IPS-NIHi7 (cell line): ENCODE measurements around the gene ANKRD33B.
"Not testable (repeated sequence)": the region's sequence is repeated elsewhere in the genome, so short reads cannot be mapped to it uniquely, and the experiment has no call there.

Source experiments
- DNase-seq: peaks from one replicate; pipeline ENCODE4 v3.0.0; 2012; ENCODE audit warnings: mixed read lengths; ENCODE audit errors: extremely low spot score

Gene ANKRD33B

DNA sequence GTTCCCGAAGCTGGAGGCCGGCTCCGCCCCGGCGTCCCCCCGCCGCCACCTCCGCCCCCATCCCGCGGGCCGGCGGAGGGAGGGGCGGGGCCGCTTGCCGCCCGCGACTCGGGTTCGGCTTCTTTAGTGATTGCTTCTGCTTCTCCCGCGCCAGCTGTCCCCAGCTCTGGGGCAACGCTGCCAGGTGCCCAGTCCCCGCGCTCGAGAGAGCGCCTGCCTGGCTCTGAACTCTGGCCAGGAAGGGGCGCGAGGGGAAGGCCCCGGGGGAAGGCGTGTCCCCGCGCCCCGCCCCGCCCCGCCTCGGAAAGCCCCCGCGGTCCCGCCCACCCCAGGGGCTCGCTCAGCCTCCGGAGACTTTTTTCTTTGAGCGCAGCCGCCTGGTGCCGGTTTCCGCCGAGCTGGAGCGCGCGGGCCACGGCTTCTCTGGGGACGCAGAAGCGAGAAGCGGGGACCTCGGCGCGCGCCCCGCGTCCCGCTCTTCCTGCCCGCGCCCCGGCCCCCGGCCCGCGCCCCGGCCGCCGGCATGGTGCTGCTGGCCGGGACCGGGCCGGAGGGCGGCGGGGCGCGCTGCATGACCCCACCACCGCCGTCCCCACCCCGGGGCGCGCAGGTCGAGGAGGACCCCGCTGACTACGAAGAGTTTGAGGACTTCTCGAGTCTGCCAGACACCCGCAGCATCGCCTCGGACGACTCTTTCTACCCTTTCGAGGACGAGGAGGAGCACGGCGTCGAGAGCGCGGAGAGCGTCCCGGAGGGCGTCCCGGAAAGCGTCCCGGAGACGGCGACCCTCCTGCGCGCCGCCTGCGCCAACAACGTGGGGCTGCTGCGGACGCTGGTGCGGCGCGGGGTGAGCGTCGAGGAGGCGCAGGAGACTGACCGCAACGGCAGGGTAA lies at the start of gene ANKRD33B:
TSS of gene ANKRD33B (plus strand) at position 126 of the 893 bp plus-strand sequence. CDS start at position 524, 398 bp downstream.
- DNase-seq = peak; percentile 77

DNA sequence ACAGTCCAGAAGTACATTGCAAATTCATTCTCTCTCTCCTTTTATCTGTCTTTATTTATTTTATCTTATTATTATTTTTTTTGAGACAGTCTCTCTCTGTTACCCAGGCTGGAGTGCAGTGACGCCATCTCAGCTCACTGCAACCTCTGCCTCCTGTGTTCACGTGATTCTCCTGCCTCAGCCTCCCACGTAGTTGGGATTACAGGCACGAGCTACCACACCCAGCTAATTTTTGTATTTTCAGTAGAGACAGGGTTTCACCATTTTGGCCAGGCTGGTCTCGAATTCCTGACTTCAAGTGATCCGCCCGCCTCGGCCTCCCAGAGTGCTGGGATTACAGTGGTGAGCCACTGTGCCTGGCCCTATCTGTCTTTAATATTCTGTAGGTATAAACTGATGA lies 49.3 kb upstream of the ANKRD33B start:
- DNase-seq = not testable (repeated sequence)

DNA sequence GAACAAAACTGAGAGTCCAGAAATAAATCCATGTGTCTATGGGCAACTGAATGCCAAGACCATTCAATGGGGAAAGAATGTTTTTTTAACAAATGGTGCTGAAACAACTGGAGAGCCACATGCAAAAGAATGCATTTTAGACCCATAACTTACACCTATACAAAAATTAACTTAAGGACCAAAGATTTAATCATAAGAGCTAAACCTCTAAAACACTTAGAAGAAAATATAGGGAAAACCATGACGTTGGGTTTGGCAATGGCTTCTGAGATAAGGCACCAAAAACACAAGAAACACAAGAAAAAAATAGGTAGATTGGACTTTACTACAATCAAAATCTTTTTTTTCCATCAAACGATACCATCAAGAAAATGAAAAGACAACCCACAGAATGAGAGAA lies 48.4 kb upstream of the ANKRD33B start:
- DNase-seq = no peak

DNA sequence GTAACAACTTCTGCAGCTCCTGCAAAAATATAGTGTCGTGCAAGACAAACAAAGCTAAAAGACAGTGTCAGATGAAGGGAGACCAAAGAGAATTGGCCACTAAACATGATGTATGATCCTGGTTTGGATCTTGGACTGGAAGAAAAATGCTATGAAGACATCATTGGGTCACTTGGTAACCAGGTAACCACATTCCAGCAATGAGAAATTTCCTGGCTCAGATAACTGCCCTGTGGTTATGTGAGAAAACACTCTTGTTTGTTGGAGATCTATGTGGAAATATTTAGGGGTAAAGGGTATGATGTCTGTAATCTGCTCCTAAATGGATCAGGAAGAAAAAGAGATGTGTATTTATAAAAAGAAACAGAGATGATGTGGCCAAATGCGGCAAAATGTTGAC lies 45.5 kb upstream of the ANKRD33B start:
- no peak for DNase-seq

DNA sequence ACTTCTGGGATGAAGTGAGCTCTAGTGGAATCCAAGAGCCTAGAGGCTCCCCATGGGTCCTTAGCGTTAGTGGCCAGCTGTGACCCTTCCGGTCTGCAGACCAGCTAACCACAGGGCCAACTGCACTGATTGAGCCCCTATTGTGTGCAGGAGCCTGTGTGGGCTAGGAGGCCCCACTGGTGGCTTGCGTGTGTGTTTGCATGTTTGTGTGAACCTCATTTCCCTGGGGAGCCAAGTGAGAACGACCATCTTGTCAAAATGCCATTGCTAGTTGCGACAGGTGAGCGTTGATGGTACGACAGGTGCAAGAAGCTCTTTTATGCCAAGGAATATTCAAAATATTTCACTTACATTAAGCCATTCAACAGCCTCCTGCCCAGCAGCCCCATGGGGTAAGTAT lies 44.1 kb upstream of the ANKRD33B start:
- no peak for DNase-seq

DNA sequence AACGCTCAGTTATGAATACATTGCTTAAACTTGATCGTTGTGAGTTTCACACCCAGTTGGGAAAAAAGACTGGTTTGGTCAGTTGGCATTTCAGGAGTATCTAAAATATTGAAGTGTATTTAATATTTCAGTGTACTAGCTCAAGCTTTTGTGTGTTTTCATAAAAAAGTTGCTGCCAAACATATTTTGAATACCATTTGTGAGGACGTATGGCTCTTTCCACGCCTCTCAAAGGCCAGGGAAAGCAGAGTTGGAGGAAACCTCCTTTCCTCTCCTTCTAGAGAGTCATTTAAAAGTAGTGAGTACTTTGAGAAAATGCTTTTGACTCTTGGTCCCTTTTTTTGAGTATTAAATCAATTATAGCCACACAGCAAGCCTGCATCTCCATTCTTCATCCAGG lies 43.2 kb upstream of the ANKRD33B start:
- no peak for DNase-seq

DNA sequence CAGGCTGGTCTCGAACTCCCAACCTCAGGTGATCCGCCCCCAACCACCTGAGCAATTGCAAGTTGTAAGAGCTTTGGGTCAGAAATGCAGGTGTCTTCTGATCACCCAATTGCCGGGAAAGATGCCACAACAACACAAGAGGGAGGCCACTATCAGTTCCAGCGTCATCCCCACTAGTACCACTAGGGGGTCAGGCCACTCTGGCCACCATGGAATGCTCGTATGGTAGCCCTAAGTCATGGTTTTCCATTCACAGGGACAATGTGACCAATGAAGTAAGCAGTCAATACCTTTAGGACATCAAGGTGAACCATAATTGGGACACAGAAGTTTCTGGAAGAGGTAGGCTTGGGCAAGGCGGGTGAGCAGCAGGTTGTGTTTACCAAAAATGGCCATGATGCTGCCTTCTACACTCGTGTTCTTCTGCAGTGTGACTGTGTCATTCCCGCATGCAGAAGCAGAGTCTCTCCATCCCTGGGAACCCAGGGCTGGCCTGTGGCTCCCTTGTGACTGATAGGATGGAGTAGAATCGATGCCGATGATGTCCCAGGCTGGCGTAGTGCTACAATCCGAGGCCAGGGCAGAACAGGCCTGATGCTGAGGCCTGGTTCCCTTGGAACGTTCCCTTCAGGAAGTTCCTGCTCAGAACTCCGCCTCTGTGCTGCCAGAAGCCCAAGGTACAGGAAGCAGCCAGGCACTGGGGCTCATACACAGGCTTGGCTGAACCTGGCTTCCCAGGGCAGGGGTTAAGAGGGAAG lies 42.2 kb upstream of the ANKRD33B start:
- DNase-seq = peak; percentile 59

DNA sequence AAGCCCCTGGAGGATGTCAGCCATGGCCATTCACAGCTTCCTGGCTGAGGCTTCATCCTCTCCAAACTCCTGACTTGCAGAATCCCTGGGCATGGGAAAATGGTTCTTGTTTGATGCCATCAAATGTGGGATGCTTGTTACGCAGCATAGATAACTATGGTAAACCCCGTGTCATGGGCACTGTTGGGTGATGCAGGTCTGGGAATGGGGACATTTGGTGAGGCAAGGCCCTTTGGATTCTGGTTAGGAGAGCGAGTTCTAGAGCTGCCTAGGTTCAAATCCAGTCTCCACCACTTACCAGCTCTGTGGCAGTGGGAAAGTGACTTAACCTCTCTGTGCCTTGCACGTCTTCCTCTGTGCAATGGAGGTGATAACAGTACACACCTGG lies 41.7 kb upstream of the ANKRD33B start:
- DNase-seq = no peak

DNA sequence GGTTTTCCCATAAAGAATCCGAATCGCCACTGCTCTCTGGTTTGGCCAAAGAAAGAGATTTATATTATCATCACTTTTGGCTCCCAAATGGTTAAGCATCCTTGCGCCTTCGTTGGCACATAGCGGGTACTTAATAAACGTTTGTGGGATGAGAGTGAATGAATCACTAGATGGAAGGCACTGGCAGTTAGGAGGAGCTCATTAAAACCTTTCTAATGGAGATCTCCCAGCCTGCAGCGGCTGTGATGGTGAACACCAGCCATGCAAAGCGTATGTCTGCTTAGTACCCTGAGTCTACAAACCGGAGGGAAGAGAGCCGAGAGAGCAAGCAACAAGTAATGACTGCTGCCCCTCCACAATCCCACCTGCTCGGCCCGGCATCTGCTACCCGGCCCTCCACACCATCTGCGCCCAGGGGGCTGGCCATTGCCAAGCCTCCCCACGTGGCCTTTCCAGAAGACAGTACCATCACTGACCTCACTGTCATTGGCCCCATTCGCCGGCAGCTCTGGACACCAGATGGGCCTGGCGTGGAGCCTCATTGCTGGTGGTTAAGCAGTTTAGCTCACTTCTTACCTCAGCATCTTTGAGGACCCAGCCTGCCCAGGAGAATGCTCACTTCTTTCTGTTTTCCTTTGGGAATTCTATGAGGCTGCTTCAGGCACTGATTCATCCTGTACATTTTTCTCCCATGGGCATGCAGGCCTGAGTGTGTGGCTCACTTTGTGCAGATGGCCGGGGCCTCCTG lies 39.3 kb upstream of the ANKRD33B start:
- no peak for DNase-seq

DNA sequence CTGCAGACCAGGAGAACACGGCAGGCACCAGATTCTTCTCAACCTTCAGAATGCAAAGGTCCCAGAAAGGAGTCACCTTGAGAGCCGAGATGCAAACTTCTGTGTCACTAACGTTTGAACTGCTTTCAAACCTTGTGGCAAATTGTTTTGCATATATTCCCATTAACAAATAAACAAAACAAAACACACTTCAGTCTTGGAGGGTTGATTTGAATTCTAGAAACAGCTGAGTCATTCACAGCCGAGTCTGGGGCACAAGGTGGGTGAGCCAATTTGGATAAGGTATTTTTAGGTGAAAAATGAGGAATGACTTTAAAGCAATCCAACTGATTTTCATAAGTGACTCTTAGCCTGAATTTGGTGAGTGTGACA lies 38.8 kb upstream of the ANKRD33B start:
- no peak for DNase-seq

DNA sequence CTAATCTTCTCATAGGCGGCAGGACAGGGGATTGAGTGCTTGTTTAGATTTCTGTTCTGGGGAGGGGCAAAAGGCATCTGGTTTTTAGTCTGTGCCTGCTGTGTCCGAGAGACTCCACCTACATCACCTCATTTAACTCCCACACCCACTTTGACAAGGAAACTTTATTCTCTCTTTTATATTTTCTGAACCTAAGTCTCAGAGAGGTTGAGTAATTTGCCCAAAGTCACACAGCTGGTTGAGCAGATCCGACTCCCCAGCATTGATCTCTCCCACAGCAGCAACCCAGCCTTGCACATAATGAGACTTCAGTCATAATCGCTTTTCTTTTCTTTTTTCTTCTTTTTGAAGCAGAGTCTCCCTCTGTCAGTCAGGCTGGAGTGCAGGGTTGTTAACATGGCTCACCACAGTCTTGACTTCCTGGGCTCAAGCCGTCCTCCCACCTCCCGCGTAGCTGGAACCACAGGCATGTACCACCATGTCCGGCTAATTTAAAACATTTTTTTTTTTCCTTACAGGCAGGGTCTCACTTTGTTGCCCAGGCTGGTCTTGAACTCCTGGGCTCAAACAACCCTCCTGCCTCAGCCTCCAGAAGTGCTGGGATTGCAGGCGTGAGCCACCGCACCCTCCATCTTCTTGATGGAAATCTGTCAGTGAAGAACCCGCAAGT lies 36.5 kb upstream of the ANKRD33B start:
- no peak for DNase-seq

DNA sequence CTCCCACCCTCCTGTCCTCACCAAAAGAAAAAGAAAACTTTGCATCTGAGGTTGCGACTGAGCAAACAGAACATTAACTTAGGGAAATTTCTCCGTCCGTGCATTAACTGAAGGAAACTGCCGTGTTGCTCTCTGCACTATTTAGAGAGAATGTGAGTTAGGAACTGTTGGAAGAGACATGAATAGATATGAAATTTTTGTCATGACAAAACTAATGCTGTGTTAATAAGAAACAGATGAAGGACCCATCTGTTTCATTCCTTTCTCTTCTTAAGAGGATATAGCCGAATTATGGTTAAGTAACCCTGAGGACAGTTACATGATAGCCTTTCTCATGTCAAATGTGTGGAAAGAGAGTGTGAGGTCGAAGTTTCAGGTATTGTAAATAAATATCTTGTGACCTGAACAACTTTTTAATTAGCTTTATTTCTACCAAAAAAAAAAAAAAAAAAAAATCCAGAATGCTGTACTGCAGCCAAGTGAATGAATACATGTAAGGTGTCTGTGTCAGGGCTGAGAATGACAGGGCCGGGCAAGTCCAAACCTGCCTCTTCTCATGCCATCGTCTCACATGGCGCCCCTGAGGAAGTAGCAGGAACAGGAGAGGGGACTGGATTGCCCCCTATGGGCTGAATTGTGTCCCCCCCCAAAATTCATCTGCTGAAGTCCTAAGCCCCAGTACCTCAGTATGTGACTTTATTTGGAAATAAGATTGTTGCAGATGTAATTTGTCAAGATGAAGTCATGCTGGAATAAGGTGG lies 35.6 kb upstream of the ANKRD33B start:
- DNase-seq = no peak

DNA sequence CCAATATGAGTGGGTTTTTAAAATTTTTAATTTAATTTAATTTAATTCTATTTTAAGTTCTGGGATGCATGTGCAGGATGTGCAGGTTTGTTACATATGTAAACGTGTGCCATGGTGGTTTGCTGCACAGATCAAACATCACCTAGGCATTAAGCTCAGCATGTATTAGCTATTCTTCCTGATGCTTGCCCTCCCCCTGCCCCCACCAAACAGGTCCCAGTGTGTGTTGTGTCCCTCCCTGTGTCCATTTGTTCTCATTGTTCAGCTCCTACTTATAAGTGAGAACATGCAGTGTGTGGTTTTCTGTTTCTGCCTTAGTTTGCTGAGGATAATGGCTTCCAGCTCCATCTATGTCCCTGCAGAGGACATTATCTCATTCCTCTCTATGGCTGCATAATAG lies 35.0 kb upstream of the ANKRD33B start:
- DNase-seq = no peak

DNA sequence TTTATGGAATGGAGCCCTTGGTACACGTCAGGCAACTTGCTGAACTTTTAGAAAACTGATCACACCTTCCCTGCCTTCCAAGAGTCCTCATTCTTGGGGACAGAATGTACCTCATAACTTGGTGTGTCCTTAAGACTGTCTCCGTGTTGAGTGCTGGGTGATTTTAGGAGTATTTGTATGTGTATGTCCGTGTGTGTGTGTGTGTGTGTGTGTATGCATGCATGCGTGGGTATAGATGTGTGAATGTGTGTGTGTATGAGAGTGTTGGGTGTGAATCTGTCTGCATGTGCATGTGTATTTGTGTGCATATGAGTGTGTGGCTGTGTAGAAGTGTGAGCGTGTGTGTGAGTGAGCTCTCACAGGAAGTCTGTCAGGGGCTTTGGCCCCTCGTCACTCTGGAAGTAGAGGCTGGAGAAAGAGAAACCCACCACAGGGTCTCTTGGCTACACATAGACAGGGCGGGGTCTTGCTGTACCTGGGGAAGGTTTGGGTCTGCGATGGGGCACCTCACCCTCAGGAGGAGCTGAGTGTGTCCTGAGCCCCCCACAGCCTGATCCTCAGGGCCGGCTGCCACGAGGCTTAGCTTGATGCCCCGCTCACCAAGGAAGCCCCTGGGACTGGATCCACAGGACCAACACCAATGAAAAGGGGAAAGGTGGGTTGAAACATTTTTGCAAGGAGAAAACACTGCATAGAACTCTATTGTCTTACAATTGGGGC lies 33.1 kb upstream of the ANKRD33B start:
- DNase-seq = no peak

DNA sequence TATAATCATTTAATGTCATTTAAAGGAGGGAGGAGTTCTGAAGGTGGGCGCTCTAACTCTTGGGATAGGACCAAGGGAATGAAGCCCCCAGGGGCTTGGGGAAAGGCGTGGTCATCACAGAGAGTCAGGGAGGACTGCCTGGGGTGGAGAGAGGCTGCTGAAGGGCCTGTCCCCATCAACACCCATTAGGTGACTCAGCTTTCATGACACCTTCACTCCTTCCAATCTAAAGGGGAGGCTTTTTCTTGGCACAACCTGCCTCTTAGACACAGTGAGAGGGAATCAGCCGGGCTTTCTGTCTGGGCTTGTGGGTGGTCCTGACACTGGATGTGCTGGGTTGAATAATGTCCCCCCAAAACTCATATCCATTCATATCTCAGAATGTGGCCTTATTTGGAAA lies 31.4 kb upstream of the ANKRD33B start:
- DNase-seq = no peak

DNA sequence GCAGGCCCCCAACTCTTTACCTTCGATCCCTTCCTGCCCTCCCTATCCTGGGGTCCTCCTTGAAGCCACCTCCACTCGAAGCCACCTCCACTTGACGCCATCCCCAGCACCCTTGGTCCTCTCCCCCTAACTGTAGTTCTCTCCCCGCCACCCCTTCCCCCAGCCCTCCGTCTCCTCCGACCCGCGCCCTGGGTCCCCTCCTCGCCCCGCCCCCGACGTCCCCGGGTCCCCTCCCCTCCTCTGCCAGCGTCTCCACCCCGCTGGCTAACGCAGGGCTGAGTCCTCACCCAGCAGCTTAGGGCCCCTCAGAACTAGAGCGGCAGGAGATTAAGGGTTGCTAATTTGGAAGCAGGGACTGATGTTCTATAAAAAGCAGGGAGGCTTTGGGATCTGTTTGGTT lies 30.6 kb upstream of the ANKRD33B start:
- DNase-seq = peak; percentile 83

DNA sequence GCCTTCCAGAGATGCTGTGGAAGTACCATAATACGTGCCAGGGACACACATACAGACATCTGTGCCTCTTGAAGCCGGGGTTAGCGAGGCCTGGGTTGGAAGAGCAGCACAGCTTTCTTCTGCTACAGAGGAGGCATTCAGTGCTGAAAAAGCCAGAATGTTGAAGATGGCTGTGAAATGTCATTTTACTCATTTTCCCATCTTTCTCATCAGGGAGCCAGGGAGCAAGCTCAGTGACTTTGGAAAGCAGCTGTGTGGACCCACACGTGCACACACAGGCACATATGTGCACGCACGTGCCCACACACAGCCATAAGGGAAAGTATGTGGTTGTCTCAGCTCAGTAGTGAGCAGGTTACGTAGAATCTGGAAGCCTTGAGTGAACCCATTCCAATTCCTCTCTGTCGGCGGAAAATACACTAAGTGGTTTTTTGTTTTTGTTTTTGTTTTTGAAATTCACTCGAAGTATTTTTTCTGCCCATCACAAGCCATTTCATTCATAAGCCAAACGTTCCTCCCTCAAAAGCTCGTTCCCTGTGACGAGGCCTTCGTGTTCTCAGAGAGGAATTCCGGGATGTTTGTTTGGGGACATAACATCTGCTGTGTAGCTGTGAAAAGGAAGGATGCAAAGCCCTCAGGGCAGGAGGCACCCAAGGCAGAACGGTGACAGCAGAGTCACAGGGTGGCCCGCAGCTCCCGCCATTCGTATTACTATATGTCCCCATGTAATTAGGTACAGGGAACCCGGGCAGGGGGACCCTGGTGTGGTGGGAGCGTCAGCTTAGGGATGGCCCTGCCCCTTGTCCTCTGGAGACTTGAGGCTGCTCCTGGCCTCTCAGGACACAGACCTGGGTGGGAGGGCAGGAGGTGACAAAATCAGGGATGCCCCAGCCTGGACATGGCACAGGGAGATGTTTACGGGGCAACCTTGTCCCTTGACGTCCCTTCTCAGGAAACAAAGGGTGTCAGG lies 29.0 kb upstream of the ANKRD33B start:
- DNase-seq = no peak

DNA sequence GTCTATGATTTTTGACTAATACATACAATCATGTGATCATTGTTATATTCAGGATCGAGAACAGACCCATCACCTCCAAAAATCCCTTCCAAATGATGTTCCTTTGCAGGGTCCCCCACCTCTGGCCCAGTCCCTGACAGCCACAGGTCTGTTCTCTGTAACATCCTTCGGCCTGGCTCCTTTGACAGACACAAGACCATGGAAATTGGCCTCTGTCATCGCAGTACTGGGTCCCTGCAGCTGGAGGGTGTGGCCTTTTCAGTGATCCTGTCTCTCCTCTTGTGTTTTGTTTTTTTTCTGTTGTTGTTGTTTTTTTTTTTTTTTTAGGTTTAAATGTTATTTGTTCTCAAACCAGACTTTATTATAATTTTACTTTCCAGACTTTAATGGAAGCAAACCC lies 27.4 kb upstream of the ANKRD33B start:
- no peak for DNase-seq

DNA sequence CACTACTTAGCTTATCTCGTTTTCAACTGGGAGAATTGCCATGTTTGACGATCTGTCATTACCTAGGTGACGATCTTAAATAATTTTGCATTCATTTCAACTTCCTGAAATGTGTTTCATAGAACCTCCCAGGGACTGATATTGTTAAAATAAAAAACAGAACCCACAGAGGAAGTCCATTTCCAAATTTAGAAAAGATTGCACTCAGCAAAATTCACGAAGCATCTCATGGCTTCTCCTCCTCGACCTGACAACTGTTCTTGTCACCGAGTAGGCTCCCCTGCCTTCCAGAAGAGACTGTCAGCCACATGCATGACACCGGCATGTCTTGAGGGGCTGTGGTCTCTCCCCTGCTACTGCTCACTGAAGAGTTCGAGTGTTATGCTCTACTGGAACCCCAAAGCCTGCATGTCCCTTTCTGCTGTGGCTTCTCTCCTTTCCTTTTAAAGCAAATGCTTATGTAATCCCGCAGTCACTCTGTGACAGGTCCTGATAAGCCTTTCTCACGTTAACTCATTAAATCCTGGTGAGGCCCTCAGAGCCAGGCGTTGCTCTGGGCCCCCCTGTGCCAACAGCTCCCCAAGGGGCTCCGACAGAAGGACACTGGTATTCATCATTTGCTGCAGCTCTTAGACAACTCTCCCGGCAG lies 26.8 kb upstream of the ANKRD33B start:
- DNase-seq = no peak
